ENCODE results near the gene UQCC3.

The UQCC3 gene

GRCh38 chr11:62706850-62707247, 35.4 kb downstream of the UQCC3 start:
- no peaks in the 10 kb centered on the region for H3K27me3 ChIP-seq (ENCODE audit: insufficient read depth, poor library complexity, severe bottlenecking)
- H3K9me3 ChIP-seq (ENCODE audit: severe bottlenecking) = no peaks in the 10 kb centered on the region
- TF ChIP-seq CTCF (IDR thresholded peaks at IDR 0.05; ENCODE audit: poor library complexity, severe bottlenecking) = no peak
- peaks cover 23% of the 10 kb centered on the region for H3K36me3 ChIP-seq (ENCODE audit: low read depth)
- H3K4me3 ChIP-seq (ENCODE audit: severe bottlenecking) = no peak overlapping the region
- DNase-seq (ENCODE audit: low spot score) = no peak
- H3K27ac ChIP-seq (ENCODE audit: poor library complexity, severe bottlenecking) = peak overlapping the region; percentile 44
- no peak for ATAC-seq (ENCODE audit: low read depth)
- H3K4me1 ChIP-seq (ENCODE audit: insufficient read depth, poor library complexity, severe bottlenecking) = peaks cover 2% of the 10 kb centered on the region

- ATAC-seq (ENCODE audit: low read depth) (no peak), DNase-seq (ENCODE audit: low spot score) (no peak)
- peaks cover 24% of the 10 kb centered on the region for H3K36me3 ChIP-seq (ENCODE audit: low read depth)
- TF ChIP-seq CTCF (IDR thresholded peaks at IDR 0.05; ENCODE audit: poor library complexity, severe bottlenecking) = no peak
- no peaks in the 10 kb centered on the region for H3K9me3 ChIP-seq (ENCODE audit: severe bottlenecking)
- H3K4me1 ChIP-seq (ENCODE audit: insufficient read depth, poor library complexity, severe bottlenecking) = peaks cover 2% of the 10 kb centered on the region
- H3K27me3 ChIP-seq (ENCODE audit: insufficient read depth, poor library complexity, severe bottlenecking) = no peaks in the 10 kb centered on the region
- H3K4me3 ChIP-seq (ENCODE audit: severe bottlenecking) = peak within 1 kb of the TSS; percentile 63
- H3K27ac ChIP-seq (ENCODE audit: poor library complexity, severe bottlenecking) = peak within 1 kb of the TSS; percentile 81
These were observed 35.9 kb downstream of the UQCC3 start, which contains the start of the genes BSCL2 and GNG3 for GRCh38 chr11:62707277-62707861. Gene BSCL2, minus strand, starts transcription at chr11:62707424. Its CDS starts 229 bp downstream, at chr11:62707195. Gene GNG3, plus strand, starts transcription at chr11:62707676. Its CDS starts 620 bp downstream, at chr11:62708296.

GRCh38 chr11:62708392-62708791, 36.9 kb downstream of the UQCC3 start:
- no peak for TF ChIP-seq CTCF (IDR thresholded peaks at IDR 0.05; ENCODE audit: poor library complexity, severe bottlenecking)
- Histone ChIP-seq H3K27ac (ENCODE audit: poor library complexity, severe bottlenecking) (peak overlapping the region; percentile 81), H3K27me3 (ENCODE audit: insufficient read depth, poor library complexity, severe bottlenecking) (no peaks in the 10 kb centered on the region), H3K36me3 (ENCODE audit: low read depth) (peaks cover 33% of the 10 kb centered on the region), H3K4me1 (ENCODE audit: insufficient read depth, poor library complexity, severe bottlenecking) (peaks cover 2% of the 10 kb centered on the region), H3K9me3 (ENCODE audit: severe bottlenecking) (no peaks in the 10 kb centered on the region), H3K4me3 (ENCODE audit: severe bottlenecking) (peak overlapping the region; percentile 41)
- DNase-seq (ENCODE audit: low spot score) (no peak), ATAC-seq (ENCODE audit: low read depth) (no peak)

- peak overlapping the region; percentile 81 for H3K27ac ChIP-seq (ENCODE audit: poor library complexity, severe bottlenecking)
- H3K4me1 ChIP-seq (ENCODE audit: insufficient read depth, poor library complexity, severe bottlenecking) = peaks cover 2% of the 10 kb centered on the region
These were observed 37.3 kb downstream of the UQCC3 start for GRCh38 chr11:62708793-62709192.

More at GRCh38 chr11:62708793-62709192, 37.3 kb downstream of the UQCC3 start:
- ATAC-seq (ENCODE audit: low read depth) (peak; percentile 38), DNase-seq (ENCODE audit: low spot score) (peak; percentile 67)
- Histone ChIP-seq H3K9me3 (ENCODE audit: severe bottlenecking) (no peaks in the 10 kb centered on the region), H3K4me3 (ENCODE audit: severe bottlenecking) (peak overlapping the region; percentile 41), H3K36me3 (ENCODE audit: low read depth) (peaks cover 37% of the 10 kb centered on the region), H3K27me3 (ENCODE audit: insufficient read depth, poor library complexity, severe bottlenecking) (no peaks in the 10 kb centered on the region)
- no peak for TF ChIP-seq CTCF (IDR thresholded peaks at IDR 0.05; ENCODE audit: poor library complexity, severe bottlenecking)

Data from RWPE2 (cell line).